NCI-H446 (cell line): ENCODE results near the gene SORD.

ENCODE experiments used
- DNase-seq, 2 experiments: peaks; one replicate each; lab custom pipeline; 2025; lab: John Stamatoyannopoulos, UW

SORD gene

GRCh38 chr15:45116482-45117307 is 93.7 kb downstream of the SORD start:
- no peak for DNase-seq

DNA sequence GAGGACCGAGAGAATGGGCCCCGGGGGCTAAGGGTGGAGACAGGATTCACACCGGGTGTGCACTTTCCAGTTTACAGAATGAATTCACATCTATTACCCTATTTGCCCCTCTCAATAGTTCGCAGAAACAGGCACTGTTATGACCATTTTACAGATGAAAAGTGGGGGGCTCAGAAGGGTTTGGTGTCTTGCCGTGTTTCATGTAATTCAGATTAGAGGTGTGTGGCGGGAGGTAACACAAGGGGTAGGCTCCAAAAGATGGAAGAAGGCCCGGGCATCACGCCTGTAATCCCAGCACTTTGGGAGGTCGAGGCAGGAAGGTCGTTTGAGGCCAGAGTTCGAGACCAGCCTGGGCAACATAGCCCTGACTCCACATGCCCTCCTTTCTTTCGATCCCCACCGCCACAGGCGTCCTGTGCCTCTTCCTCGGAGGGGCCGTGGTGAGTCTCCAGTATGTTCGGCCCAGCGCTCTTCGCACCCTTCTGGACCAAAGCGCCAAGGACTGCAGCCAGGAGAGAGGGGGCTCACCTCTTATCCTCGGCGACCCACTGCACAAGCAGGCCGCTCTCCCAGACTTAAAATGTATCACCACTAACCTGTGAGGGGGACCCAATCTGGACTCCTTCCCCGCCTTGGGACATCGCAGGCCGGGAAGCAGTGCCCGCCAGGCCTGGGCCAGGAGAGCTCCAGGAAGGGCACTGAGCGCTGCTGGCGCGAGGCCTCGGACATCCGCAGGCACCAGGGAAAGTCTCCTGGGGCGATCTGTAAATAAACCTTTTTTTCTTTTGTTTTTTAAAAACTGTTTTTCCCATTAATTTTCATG is 94.5 kb downstream of the SORD start:
- DNase-seq: no peak

DNA sequence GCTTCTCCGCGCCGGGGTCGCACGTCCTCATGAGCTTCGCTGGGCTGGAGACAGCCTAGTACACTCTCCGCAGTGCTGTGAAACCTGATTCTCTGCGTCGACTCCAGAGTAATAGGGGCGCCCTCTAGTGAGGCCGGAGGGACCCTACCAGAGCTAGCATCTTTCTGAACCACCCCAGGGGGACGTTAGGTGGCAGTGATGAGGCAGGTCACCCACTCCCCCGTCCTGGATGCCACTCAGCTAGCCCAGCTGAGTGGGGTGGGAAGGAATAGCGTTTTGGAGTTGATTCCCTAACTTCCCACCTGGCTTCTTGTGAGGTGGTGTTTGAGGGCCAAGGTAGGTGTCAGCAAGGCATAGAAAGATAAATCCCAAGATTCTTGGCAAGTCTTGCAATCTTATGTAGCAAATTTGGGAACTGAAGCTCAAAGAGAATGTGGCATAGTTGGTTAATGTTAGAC is 95.2 kb downstream of the SORD start:
- DNase-seq: peak; percentile 78 to 92

DNA sequence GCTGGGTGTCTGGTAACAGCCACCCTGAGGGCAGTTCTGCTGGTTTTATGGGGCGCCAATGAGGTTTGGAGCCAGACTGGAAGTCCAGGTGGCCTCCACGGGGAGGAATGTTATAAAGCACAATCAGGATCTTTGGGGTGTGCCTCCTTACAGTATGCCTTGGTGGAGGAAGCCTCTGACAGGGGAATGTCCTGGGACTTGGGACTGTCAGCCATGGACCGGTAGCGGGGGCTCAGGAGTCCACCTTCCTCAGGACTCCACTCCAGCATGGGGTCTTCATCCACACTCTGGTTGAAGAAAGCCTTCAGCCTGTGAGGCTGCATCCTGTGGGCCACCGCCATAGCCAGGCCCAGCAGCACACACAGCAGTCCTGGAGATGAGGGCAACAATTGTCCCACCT is 96.0 kb downstream of the SORD start:
- no peak for DNase-seq

- no peak for DNase-seq
Observed at GRCh38 chr15:45120081-45120972, 97.3 kb downstream of the SORD start.

DNA sequence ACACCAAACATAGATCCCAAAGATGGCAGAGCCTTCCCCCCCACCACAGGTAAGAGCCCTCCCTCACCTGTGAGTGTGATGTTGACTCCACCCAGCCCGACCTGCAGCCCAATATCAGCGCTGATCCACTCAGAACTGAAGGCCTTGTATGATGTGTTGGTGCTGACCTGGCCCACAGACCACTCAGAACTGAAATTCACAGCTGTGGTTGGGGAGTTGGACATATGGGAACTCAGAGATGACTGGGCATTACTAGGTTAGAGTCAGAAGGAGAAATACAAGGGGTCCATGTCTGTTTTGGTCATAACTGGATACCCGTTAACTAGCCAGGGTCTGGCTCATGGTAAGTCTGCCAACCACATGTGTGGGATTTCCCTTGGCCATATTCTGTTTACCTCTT is 98.0 kb downstream of the SORD start:
- DNase-seq: no peak

- DNase-seq: no peak
Observed at GRCh38 chr15:45121706-45122417, 98.9 kb downstream of the SORD start.

GRCh38 chr15:45122719-45123118 is 99.7 kb downstream of the SORD start:
- no peak for DNase-seq

DNA sequence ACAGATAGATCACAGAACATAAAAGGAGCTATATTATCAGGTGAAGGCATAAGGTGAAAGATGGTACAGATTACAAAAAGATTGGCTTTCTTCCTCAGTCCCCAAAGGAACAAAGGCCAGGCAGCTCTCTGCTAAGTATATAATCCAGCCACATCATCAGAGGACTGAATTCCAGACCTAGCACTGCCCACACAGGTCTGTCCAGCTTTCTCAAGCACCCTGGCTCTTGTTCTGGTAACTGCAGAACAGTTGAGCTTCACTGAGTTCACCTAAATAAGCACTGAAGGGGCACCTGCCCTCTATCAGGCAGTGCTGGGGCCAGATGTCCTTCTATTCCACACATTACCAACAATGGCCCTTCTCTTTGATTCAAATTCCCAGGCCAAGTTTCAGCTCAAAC is 100.4 kb downstream of the SORD start:
- no peak for DNase-seq

DNA sequence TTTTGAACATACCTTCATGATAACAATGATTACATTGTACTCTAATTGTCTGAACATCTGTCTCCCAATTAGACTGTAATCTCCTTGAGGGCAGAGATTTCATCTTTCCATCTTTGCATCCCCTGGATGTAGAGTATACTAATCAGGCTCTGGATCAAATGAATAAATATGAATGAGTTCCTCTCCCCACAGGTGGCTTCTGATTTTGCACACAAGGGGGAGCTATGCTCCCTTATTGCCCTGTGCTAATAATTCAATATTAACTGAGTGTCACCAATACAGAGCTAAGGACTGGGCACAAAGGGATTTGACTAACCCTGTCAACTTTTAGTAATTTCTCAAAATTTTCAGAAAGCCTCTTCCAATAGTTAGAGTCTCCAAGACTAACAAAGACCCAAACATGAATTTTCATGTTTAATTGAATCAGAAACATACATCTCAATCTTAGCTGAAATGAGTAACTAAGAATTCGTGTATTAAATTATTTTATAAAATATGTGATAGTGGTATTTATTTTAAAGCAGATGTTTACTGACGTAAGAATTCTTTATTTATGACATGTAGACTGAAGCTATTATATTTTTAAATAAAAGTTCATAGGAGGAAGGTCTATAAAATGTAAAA is 103.7 kb downstream of the SORD start:
- DNase-seq: peak in 1 of 2 experiments; percentile 34
